Measurements from ENCODE around the gene NCOA3.

The NCOA3 gene

GRCh38 chr20:47684306-47685080 lies 182.8 kb downstream of the NCOA3 start:
- no peak for DNase-seq

GRCh38 chr20:47686545-47686944 lies 184.9 kb downstream of the NCOA3 start:
- no peak for DNase-seq

- DNase-seq = no peak
These were observed 185.7 kb downstream of the NCOA3 start for GRCh38 chr20:47687095-47687987.

GRCh38 chr20:47688385-47689381 lies 187.0 kb downstream of the NCOA3 start:
- DNase-seq = no peak

- no peak for DNase-seq
These were observed 188.0 kb downstream of the NCOA3 start for GRCh38 chr20:47689731-47690130.

- DNase-seq = no peak
These were observed 189.9 kb downstream of the NCOA3 start for GRCh38 chr20:47691625-47692024.

- DNase-seq = no peak
These were observed 192.5 kb downstream of the NCOA3 start for GRCh38 chr20:47694021-47694818.

GRCh38 chr20:47696856-47697255 lies 195.2 kb downstream of the NCOA3 start:
- no peak for DNase-seq

GRCh38 chr20:47698142-47698541 lies 196.5 kb downstream of the NCOA3 start:
- no peak for DNase-seq

GRCh38 chr20:47699818-47700217 lies 198.1 kb downstream of the NCOA3 start:
- no peak for DNase-seq

GRCh38 chr20:47700327-47700726 lies 198.6 kb downstream of the NCOA3 start:
- no peak for DNase-seq

- no peak for DNase-seq
These were observed 199.9 kb downstream of the NCOA3 start for GRCh38 chr20:47701612-47702011.

- DNase-seq = no peak
These were observed 202.1 kb downstream of the NCOA3 start for GRCh38 chr20:47703748-47704147.

GRCh38 chr20:47704746-47705496 lies 203.2 kb downstream of the NCOA3 start:
- DNase-seq = no peak

- DNase-seq = no peak
These were observed 203.8 kb downstream of the NCOA3 start for GRCh38 chr20:47705497-47705856.

- DNase-seq = no peak
These were observed 204.7 kb downstream of the NCOA3 start for GRCh38 chr20:47706345-47706744.

Measured in activated naive CD4-positive, alpha-beta T cell treated with anti-CD3 and anti-CD28 coated beads, Interleukin-2, amount 50 U/mL, for 16 hours (primary cell).